ENCODE data around the gene BBOX1. TPM values are rescaled to one million over a fixed set of nuclear protein-coding genes. Genes with fewer than 3 reads are reported as not detected.

The BBOX1 gene
- total and polyA plus RNA-seq, 2 of the 4 experiments (the other 2 are of a cell fraction) = not detected

DNA sequence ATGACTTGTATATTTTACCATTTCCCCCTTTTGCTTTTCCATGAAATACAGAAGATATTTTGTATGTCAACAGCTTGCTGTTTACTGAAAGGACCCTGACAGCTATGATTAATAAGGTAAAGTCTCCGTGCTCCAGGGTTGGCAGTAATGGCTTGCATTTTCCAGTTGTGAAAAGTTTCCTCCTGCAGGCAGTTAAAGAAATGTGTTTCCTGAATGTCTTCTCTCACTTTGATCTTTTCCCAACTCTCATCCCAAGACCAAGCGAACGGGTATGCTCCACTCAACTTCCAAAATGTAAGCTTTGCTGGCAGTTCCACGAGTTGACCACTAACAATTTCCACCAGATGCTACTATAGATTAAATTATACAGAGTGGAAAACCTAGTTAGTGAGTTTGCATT lies 37.8 kb upstream of the BBOX1 start:
- no peak overlapping the region for H3K27ac ChIP-seq (ENCODE audit: insufficient read depth, low read length)
- H3K4me2 ChIP-seq (ENCODE audit: low read depth, low read length) = no peak overlapping the region
- no peak overlapping the region for H4K5ac ChIP-seq (ENCODE audit: low read depth, low read length)
- no peak overlapping the region for H3K4ac ChIP-seq (ENCODE audit: low read depth, low read length)
- no peaks in the 10 kb centered on the region; the same call in 1 of the 2 replicates for H3K27me3 ChIP-seq (ENCODE audit: control insufficient read depth, insufficient read depth, low read length)
- no peaks in the 10 kb centered on the region for H3K4me1 ChIP-seq (ENCODE audit: control insufficient read depth, insufficient read depth, low read length)
- DNase-seq (no peak), ATAC-seq (ENCODE audit: low read depth) (no peak)
- H2AK9ac ChIP-seq (replicated peaks; ENCODE audit: low read depth, low read length, poor library complexity) = no peak overlapping the region
- WGBS, 2 experiments (ENCODE audit: extremely low coverage in 2 of 2, insufficient read length in 1 of 2) = no CpG with 5 or more reads among the region's 4 CpGs
- H4K8ac ChIP-seq (ENCODE audit: low read depth in 2 of 2, low read length in 2 of 2) = no peak overlapping the region
- no peak overlapping the region for H2AFZ ChIP-seq (replicated peaks; ENCODE audit: low read length, poor library complexity)
- dilution Hi-C loops (cut with HindIII; ENCODE audit: low sequenced_read_pairs, unreplicated experiment) (no loop called here), in situ Hi-C loops (cut with MboI; ENCODE audit: low sequenced_read_pairs) (no loop called here), intact Hi-C loops (cut with micrococcal nuclease) (no loop called here)
- no peaks in the 10 kb centered on the region for H3K9me3 ChIP-seq (ENCODE audit: control insufficient read depth, insufficient read depth, low read length)
- no TSS peak for BruUV-seq (replicated peaks)
- ChIA-PET POLR2A (ENCODE audit: unreplicated experiment) (no interaction called here), CTCF (no interaction called here)
- H2BK20ac ChIP-seq (ENCODE audit: low read depth, low read length) = no peak overlapping the region
- no peak overlapping the region for H3K56ac ChIP-seq (ENCODE audit: extremely low read depth, insufficient read depth, low read length)
- H2BK5ac ChIP-seq (ENCODE audit: low read depth, low read length, poor library complexity, severe bottlenecking) = no peak overlapping the region
- no peaks in the 10 kb centered on the region for H3K36me3 ChIP-seq (ENCODE audit: control insufficient read depth, insufficient read depth, low read length)
- no peak overlapping the region for H2BK120ac ChIP-seq (ENCODE audit: low read depth, low read length)
- H3K4me3 ChIP-seq (ENCODE audit: insufficient read depth, low read depth, low read length) = no peak overlapping the region
- no peak overlapping the region for H3K18ac ChIP-seq (ENCODE audit: low read depth, low read length)
- TF ChIP-seq CEBPB (IDR thresholded peaks at IDR 0.05; ENCODE audit: low read depth, low read length) (no peak), BHLHE40 (IDR thresholded peaks at IDR 0.05; ENCODE audit: low read depth, low read length) (no peak), FOS (IDR thresholded peaks at IDR 0.05; ENCODE audit: low read depth, low read length) (no peak), CHD1 (IDR thresholded peaks at IDR 0.05; ENCODE audit: low read depth, low read length) (no peak), RFX5 (IDR thresholded peaks at IDR 0.05; ENCODE audit: low read depth, low read length) (no peak)
- TF ChIP-seq, protein P1, sequence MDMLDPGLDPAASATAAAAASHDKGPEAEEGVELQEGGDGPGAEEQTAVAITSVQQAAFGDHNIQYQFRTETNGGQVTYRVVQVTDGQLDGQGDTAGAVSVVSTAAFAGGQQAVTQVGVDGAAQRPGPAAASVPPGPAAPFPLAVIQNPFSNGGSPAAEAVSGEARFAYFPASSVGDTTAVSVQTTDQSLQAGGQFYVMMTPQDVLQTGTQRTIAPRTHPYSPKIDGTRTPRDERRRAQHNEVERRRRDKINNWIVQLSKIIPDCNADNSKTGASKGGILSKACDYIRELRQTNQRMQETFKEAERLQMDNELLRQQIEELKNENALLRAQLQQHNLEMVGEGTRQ (IDR thresholded peaks at IDR 0.05; ENCODE audit: low read depth, low read length) = no peak
- H4K91ac ChIP-seq (ENCODE audit: insufficient read depth, low read depth, low read length) = no peak overlapping the region
- no peak overlapping the region for H3K9ac ChIP-seq (ENCODE audit: low read depth, low read length)
- H3K23ac ChIP-seq (ENCODE audit: low read depth, low read length) = no peak overlapping the region
- no peaks in the 10 kb centered on the region for H3K79me1 ChIP-seq (ENCODE audit: low read depth in 1 of 2, low read length in 2 of 2)
- no peak overlapping the region for H2AK5ac ChIP-seq (ENCODE audit: low read depth, low read length)
- no peak overlapping the region for H3K14ac ChIP-seq (replicated peaks; ENCODE audit: low read depth, low read length)
- H3K9me1 ChIP-seq (ENCODE audit: insufficient read depth, low read length) = no peaks in the 10 kb centered on the region; the same call in 1 of the 2 replicates
- no peak overlapping the region for H2BK15ac ChIP-seq (ENCODE audit: low read depth, low read length)
- no peaks in the 10 kb centered on the region for H4K20me1 ChIP-seq (ENCODE audit: insufficient read depth, low read length)

Data from IMR-90 (cell line).